Peyer's patch (tissue), 4 donors: ENCODE results near the gene NOP10. TPM values are rescaled to one million over a fixed set of nuclear protein-coding genes. Genes with fewer than 3 reads are reported as not detected.

ENCODE experiments used
- DNase-seq, 3 donors: peaks; one replicate each; pipeline ENCODE4 v3.0.0-alpha.2; 2017 to 2019
- H3K27ac ChIP-seq, 4 donors: fragments of 200-600 bp; sonication (generic); one replicate each; pipeline ENCODE4 v1.5.1; 2016 to 2019
- H3K27me3 ChIP-seq, 2 donors: fragments of 200-600 bp; sonication (generic); one replicate each; pipeline ENCODE4 v1.5.1; 2019
- H3K36me3 ChIP-seq, 3 donors: fragments of 200-600 bp; sonication (generic); one replicate each; pipeline ENCODE4 v1.5.1; 2016 to 2019
- H3K4me1 ChIP-seq, 4 donors: fragments of 200-600 bp; sonication (generic); one replicate each; pipeline ENCODE4 v1.5.1; 2016 to 2019
- H3K4me3 ChIP-seq, 4 donors: fragments of 200-600 bp; sonication (generic); 1 replicate in 3 of 4; 2 replicates in 1 of 4; pipeline ENCODE4 v1.5.1; 2016 to 2019; ENCODE audit warnings: mild to moderate bottlenecking in 1 of 4
- H3K9me3 ChIP-seq, 4 donors: fragments of 200-600 bp; sonication (generic); one replicate each; pipeline ENCODE4 v1.5.1; 2016 to 2019; ENCODE audit warnings: mild to moderate bottlenecking in 1 of 4
- CTCF ChIP-seq, 6 experiments: fragments of 450-650 bp in 4 of 6; fragments of 200-600 bp in 2 of 6; sonication (generic) in 1 of 6; IDR thresholded peaks; one replicate each; pipeline ENCODE4 v1.5.1; 2017 to 2019; ENCODE audit warnings: antibody characterized with exemption in 6 of 6, mild to moderate bottlenecking in 3 of 6, moderate library complexity in 1 of 6
- POLR2A ChIP-seq, 2 donors: fragments of 450-650 bp; IDR thresholded peaks; one replicate each; pipeline ENCODE4 v1.5.1; 2017; ENCODE audit warnings: antibody characterized with exemption in 2 of 2, mild to moderate bottlenecking in 2 of 2, moderate library complexity in 2 of 2
- small RNA-seq, 2 donors: library from RNA; depleted of rRNA; stranded (forward); fragments of <200 nt; gene quantifications; one replicate each; pipeline ENCODE3, GENCODE V24; 2016
- total RNA-seq, 4 donors: library from RNA; depleted of rRNA; stranded (reverse); fragments of >200 nt; gene quantifications; one replicate each; pipeline ENCODE4 v1.1.0, GENCODE V29; 2016

The NOP10 gene
- total RNA-seq, 4 donors from 2014 or later, result 56.2 to 143 (median 96.3) TPM

- no peaks in the 10 kb centered on the region for H3K9me3 ChIP-seq
- no peak for DNase-seq
- H3K4me1 ChIP-seq, result no peaks in the 10 kb centered on the region
- H3K27me3 ChIP-seq, result no peaks in the 10 kb centered on the region
- no peak overlapping the region for H3K27ac ChIP-seq
- TF ChIP-seq CTCF (IDR thresholded peaks at IDR 0.05) (no peak), POLR2A (IDR thresholded peaks at IDR 0.05) (no peak)
- H3K36me3 ChIP-seq, result peaks cover 0 to 9% (median 0%) of the 10 kb centered on the region in 3 donors
- no peak overlapping the region for H3K4me3 ChIP-seq
These were observed 45.9 kb downstream of the NOP10 start for GRCh38 chr15:34297059-34297458.

GRCh38 chr15:34292621-34293020 is 50.3 kb downstream of the NOP10 start:
- H3K9me3 ChIP-seq, result no peaks in the 10 kb centered on the region
- TF ChIP-seq POLR2A (IDR thresholded peaks at IDR 0.05) (no peak), CTCF (IDR thresholded peaks at IDR 0.05) (no peak)
- peaks cover 0 to 9% (median 0%) of the 10 kb centered on the region in 3 donors for H3K36me3 ChIP-seq
- no peak overlapping the region for H3K27ac ChIP-seq
- no peaks in the 10 kb centered on the region for H3K27me3 ChIP-seq
- no peak for DNase-seq
- no peaks in the 10 kb centered on the region for H3K4me1 ChIP-seq
- no peak overlapping the region for H3K4me3 ChIP-seq

Small RNAs within 50 kb of the gene (small RNA-seq; reads per million reads assigned to genes)
- gene MIR1233-1 (0 reads per million in 2 donors), gene RF00019 (0 reads per million in 2 donors)

Other genes with a start within 250 kb of the NOP10 start
- gene EMC7, start 241.3 kb downstream of the NOP10 start, total RNA-seq, result 10 to 100 TPM in 3 of 4 donors, not detected in 1; 20.5 to 29.8 (median 29.2) TPM
- gene PGBD4, start 241.1 kb downstream of the NOP10 start, total RNA-seq, result 1 to 10 TPM in 3 of 4 donors, under 1 TPM in 1; 0.83 to 2.9 (median 1.8) TPM
- 10 to 100 TPM; 40.6 to 76.7 (median 50.1) TPM for gene KATNBL1, start 133.0 kb downstream of the NOP10 start, total RNA-seq
- gene EMC4, start 118.1 kb downstream of the NOP10 start, total RNA-seq, result 100 to 1,000 TPM in 1 of 4 donors, 10 to 100 TPM in 3; 33.0 to 105 (median 64.0) TPM
- gene SLC12A6, start 5.4 kb downstream of the NOP10 start, total RNA-seq, result 100 to 1,000 TPM in 1 of 4 donors, 10 to 100 TPM in 3; 48.7 to 111 (median 54.1) TPM
- not detected for gene NUTM1, start 179 bp upstream of the NOP10 start, total RNA-seq
- 100 to 1,000 TPM in 2 of 4 donors, 10 to 100 TPM in 2; 52.8 to 268 (median 108) TPM for gene LPCAT4, start 24.1 kb upstream of the NOP10 start, total RNA-seq
- 100 to 1,000 TPM in 2 of 4 donors, 10 to 100 TPM in 2; 23.6 to 153 (median 93.3) TPM for gene GOLGA8A, start 94.7 kb upstream of the NOP10 start, total RNA-seq
- 100 to 1,000 TPM; 152 to 781 (median 264) TPM for gene GOLGA8B, start 240.5 kb upstream of the NOP10 start, total RNA-seq